Tracheal epithelial cell (primary cell): ENCODE results near the gene RBM6. TPM values are rescaled to one million over a fixed set of nuclear protein-coding genes. Genes with fewer than 3 reads are reported as not detected.

ENCODE experiments used
- total RNA-seq: library from RNA; depleted of rRNA; stranded (reverse); fragments of >200 nt; gene quantifications from 2 replicates; pipeline ENCODE4 v1.2.1, GENCODE V29; 2014

Gene RBM6, protein sequence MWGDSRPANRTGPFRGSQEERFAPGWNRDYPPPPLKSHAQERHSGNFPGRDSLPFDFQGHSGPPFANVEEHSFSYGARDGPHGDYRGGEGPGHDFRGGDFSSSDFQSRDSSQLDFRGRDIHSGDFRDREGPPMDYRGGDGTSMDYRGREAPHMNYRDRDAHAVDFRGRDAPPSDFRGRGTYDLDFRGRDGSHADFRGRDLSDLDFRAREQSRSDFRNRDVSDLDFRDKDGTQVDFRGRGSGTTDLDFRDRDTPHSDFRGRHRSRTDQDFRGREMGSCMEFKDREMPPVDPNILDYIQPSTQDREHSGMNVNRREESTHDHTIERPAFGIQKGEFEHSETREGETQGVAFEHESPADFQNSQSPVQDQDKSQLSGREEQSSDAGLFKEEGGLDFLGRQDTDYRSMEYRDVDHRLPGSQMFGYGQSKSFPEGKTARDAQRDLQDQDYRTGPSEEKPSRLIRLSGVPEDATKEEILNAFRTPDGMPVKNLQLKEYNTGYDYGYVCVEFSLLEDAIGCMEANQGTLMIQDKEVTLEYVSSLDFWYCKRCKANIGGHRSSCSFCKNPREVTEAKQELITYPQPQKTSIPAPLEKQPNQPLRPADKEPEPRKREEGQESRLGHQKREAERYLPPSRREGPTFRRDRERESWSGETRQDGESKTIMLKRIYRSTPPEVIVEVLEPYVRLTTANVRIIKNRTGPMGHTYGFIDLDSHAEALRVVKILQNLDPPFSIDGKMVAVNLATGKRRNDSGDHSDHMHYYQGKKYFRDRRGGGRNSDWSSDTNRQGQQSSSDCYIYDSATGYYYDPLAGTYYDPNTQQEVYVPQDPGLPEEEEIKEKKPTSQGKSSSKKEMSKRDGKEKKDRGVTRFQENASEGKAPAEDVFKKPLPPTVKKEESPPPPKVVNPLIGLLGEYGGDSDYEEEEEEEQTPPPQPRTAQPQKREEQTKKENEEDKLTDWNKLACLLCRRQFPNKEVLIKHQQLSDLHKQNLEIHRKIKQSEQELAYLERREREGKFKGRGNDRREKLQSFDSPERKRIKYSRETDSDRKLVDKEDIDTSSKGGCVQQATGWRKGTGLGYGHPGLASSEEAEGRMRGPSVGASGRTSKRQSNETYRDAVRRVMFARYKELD
- 25.4 and 34.2 TPM in 2 replicates for total RNA-seq

DNA sequence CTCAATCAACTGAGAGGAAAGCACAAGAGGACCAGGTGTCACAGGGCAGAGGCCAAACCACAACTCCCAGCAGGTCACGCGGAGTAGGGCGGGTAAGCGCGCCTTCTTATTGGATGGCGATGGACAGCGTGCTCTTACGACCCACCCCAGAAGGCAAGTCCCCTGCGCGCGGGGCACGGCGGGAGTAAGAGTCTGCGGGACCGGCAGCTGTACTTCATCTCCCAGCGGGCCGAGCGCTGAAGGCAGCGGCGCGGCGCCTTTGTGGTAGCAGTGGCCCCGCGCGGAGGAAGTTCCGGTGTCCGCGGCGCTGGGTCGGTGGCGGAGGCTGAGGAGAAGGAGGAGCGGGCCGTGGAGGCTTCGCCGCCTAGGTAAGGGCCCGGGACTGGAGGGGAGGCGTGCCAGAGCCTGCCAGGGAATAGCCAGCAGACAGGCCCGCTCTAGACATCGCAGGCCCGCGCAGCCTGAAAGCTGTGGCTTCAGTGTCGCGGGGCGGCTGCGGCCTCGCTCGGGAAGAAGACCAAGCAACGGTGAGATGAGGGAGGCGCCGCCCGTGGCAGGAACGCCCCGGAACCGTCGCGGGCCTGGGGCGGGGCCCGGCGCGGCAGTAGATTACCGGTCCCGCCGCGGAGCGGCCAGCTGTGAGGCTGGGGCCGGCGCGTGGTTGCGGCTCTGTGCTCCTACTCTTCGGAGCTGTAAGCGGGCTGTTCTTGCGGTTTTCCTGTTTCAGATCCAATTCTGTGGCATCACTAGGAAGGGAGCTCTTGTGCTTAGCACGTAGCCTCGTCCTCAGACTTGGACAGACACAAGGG is at the start of gene RBM6:
RBM6 (plus strand) TSS at position 293 of the 809 bp plus-strand sequence. CDS start 22,492 bp downstream, outside the sequence.

DNA sequence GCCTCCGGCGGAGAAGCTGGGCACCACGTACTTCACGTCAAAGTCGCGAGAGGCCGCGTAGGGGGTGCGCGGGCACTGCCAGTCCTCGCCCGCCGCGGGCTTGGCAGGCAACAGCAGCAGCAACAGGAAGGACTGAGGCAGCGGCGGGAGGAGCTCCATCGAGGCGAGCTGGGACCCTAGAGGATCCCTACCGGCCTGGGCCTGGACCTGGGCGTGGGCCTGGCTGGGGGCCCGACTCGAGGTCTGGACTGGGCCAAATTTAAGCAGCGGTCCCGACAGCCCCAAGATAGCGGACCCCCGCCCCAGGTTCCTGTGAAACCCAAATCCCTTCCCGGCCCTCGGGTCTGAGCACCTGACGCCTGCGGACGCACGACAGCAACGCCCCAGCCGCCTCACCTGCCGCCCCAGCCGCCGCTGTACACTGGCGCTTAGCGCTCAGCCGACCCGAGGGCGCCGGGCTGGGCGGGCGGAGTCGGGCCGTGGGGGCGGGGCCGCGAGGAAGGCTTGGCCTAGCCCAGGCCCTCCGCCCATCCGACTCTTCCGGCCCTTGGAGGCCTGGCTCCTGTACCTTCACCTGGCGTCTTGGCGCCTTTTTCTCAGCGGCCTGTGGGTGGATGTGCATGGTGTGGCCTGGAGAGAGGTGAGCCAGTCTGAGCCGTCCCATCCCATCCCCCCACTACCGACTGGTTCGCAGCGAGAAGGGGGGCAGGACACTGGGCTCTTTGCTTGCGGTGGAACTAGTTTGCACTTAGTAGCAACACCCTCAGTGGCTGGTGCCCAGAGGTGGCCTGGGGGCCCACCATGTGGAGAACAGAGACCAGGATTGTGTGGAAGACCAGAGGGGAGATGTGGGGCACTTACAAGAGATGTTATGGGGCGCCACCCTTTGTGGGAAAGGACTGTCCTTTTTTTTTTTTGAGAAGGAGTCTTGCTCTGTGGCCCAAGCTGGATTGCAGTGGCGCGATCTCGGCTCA is 36.2 kb upstream of the RBM6 start, which contains the start of gene MST1R:
MST1R (minus strand) TSS at position 423 of the 974 bp plus-strand sequence; CDS start at position 159, 264 bp downstream.

DNA sequence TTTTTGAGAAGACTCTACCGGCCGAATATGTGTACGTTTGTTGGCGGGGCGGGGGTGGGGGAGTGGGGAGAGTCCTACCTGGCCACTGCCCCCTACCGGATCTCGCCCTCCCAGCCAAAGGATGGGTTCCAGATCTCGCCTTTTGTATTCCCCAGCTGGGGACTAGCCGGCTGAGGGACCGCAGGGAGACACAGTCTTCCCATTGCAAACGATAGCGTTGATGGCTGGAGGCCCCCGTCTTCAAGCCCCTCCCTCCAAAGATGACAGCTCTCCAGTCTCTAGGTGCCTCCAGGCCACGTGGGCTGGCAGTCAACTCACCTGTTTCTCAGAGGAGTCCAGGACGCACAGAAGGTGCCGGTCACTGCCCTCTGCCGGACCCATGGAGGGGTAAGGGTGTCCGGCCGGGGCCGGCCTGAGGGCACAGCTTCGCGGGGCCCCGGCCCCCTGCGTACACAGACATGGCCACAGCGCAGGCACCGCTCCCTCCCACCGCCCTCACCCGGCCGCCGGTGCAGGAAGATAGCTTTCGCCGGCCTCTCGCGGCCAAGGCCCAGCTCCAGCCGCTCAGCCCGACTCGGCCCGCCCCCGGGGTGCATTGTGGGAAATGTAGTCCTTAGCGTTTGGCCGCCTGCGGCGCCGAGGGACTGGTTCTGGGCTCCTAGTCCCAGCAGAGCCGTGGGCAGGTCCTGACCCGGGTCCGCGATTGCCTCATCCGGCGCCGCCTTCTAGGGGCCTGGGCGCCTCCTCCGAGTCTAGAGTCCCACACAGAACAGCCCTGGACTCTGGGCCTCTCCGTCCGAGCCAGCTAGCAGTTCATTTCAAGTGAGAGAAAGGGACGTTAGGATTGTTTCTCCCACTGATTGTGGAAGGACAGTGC is 10.4 kb upstream of the RBM6 start, which contains the start of gene MON1A:
MON1A (minus strand) TSS at position 521 of the 877 bp plus-strand sequence. CDS start 16,465 bp downstream, outside the sequence.

DNA sequence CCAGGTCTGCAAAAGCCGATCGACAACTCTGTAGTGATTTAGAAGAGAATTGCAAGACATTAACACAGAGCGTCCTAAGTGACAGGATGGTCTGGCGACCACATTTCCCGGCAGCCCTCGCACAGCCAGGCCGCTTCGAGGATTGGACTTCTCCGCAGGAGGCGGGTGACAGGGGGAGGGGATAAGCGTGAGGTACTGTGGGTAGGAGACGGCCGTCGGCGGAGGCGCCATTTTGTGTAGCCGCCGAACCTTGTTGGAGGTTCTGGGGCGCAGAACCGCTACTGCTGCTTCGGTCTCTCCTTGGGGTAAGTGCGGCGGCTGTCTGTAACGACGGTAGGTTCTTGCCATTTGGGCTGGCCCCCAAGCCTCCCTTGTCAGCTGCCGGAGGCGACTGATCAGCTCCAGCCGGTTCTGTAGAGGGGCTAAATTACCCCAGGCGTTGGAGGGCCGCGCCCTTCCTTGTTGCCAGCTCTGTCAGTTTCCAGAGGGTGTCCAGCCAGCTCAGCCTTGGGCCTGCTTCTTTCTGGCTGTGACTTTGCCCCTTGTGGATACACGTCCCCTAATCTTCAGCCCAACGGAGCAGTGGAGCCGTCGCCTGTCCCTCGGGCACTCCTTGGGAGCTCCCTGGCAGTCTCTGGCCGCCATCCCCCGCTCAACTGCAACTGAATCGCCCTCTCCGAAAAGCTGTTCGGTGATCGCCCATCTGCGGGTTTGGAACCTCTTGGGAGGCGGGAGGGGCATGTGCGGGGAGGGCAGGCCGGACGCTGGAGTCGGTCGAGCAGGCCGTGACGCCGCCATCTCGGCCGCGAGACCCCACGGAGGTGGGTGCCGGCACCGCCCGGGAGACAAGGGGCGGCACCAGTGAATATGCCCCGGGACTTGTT is 149.0 kb downstream of the RBM6 start, which contains the start of gene RBM5:
RBM5 (plus strand) TSS at position 195 of the 884 bp plus-strand sequence. CDS start 1,516 bp downstream, outside the sequence.

Other genes with a start within 250 kb of the RBM6 start
- gene AMIGO3, start 220.5 kb upstream of the RBM6 start, total RNA-seq, result 0.21 TPM in 1 of 2 replicates, not detected in the other
- 12.1 and 46.5 TPM in 2 replicates for gene GMPPB, start 216.2 kb upstream of the RBM6 start, total RNA-seq
- gene IP6K1, start 153.6 kb upstream of the RBM6 start, total RNA-seq, result 24.1 TPM in 2 replicates
- not detected in 2 replicates for gene CDHR4, start 140.3 kb upstream of the RBM6 start, total RNA-seq
- gene INKA1, start 136.9 kb upstream of the RBM6 start, total RNA-seq, result 10.4 and 22.2 TPM in 2 replicates
- gene UBA7, start 126.2 kb upstream of the RBM6 start, total RNA-seq, result 1.1 and 16.6 TPM in 2 replicates
- 0.64 and 4.1 TPM in 2 replicates for gene TRAIP, start 83.6 kb upstream of the RBM6 start, total RNA-seq
- not detected in 2 replicates for gene CAMKV, start 70.2 kb upstream of the RBM6 start, total RNA-seq
- 8.7 and 29.2 TPM in 2 replicates for gene MST1R, start 36.3 kb upstream of the RBM6 start, total RNA-seq
- gene MON1A, start 10.3 kb upstream of the RBM6 start, total RNA-seq, result 14.3 and 16.6 TPM in 2 replicates
- 66.9 and 72.5 TPM in 2 replicates for gene RBM5, start 148.8 kb downstream of the RBM6 start, total RNA-seq
- gene SEMA3F, start 215.2 kb downstream of the RBM6 start, total RNA-seq, result 65.3 and 87.8 TPM in 2 replicates